Measurements from ENCODE around the gene TSFM. TPM values are rescaled to one million over a fixed set of nuclear protein-coding genes. Genes with fewer than 3 reads are reported as not detected.
A peak's percentile ranks its signal among the peaks of the same experiment; 100 is the strongest.

Gene TSFM
- total and polyA plus RNA-seq, 7 donors = 31.5 to 74.3 (median 52.1) TPM

- H3K27ac ChIP-seq = peak overlapping the region; percentile 100
- peaks cover 100% of the 10 kb centered on the region for H3K4me1 ChIP-seq
- ATAC-seq = peak; percentile 28 to 34 (median 32)
- 3 to 12% (median 4%) methylated on average over 13 of the region's 13 CpGs for WGBS, 3 donors
- no peaks in the 10 kb centered on the region for H3K9me3 ChIP-seq
- H3K36me3 ChIP-seq (ENCODE audit: insufficient read depth in 1 of 2, low read depth in 1 of 2) = peaks cover 0 to 7% of the 10 kb centered on the region in 2 donors
- peak overlapping the region; percentile 96 for H3K4me3 ChIP-seq
- H3K27me3 ChIP-seq (ENCODE audit: insufficient read depth in 3 of 3, low read length in 2 of 3) = no peaks in the 10 kb centered on the region
- DNase-seq = peak; percentile 81 to 86
- TF ChIP-seq, protein P1, sequence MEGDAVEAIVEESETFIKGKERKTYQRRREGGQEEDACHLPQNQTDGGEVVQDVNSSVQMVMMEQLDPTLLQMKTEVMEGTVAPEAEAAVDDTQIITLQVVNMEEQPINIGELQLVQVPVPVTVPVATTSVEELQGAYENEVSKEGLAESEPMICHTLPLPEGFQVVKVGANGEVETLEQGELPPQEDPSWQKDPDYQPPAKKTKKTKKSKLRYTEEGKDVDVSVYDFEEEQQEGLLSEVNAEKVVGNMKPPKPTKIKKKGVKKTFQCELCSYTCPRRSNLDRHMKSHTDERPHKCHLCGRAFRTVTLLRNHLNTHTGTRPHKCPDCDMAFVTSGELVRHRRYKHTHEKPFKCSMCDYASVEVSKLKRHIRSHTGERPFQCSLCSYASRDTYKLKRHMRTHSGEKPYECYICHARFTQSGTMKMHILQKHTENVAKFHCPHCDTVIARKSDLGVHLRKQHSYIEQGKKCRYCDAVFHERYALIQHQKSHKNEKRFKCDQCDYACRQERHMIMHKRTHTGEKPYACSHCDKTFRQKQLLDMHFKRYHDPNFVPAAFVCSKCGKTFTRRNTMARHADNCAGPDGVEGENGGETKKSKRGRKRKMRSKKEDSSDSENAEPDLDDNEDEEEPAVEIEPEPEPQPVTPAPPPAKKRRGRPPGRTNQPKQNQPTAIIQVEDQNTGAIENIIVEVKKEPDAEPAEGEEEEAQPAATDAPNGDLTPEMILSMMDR (IDR thresholded peaks at IDR 0.05) = no peak
- intact Hi-C loops (cut with DNase I) = no loop called here
These were observed 54.1 kb downstream of the TSFM start for GRCh38 chr12:57836442-57837375.

- peak in 1 of 2 donors; percentile 68 for DNase-seq
- intact Hi-C loops (cut with DNase I) = no loop called here
- H3K27ac ChIP-seq = peak overlapping the region; percentile 100
- ATAC-seq = peak; percentile 38 to 63 (median 50)
- H3K9me3 ChIP-seq = no peaks in the 10 kb centered on the region
- H3K27me3 ChIP-seq (ENCODE audit: insufficient read depth in 3 of 3, low read length in 2 of 3) = no peaks in the 10 kb centered on the region
- TF ChIP-seq, protein P1 (IDR thresholded peaks at IDR 0.05) = no peak
- WGBS, 3 donors = 11 to 12% (median 11%) methylated on average over 5 of the region's 5 CpGs
- H3K36me3 ChIP-seq (ENCODE audit: insufficient read depth in 1 of 2, low read depth in 1 of 2) = peaks cover 0 to 5% of the 10 kb centered on the region in 2 donors
- H3K4me3 ChIP-seq = peak overlapping the region; percentile 96
- peaks cover 100% of the 10 kb centered on the region for H3K4me1 ChIP-seq
These were observed 55.4 kb downstream of the TSFM start for GRCh38 chr12:57837864-57838562.

DNA sequence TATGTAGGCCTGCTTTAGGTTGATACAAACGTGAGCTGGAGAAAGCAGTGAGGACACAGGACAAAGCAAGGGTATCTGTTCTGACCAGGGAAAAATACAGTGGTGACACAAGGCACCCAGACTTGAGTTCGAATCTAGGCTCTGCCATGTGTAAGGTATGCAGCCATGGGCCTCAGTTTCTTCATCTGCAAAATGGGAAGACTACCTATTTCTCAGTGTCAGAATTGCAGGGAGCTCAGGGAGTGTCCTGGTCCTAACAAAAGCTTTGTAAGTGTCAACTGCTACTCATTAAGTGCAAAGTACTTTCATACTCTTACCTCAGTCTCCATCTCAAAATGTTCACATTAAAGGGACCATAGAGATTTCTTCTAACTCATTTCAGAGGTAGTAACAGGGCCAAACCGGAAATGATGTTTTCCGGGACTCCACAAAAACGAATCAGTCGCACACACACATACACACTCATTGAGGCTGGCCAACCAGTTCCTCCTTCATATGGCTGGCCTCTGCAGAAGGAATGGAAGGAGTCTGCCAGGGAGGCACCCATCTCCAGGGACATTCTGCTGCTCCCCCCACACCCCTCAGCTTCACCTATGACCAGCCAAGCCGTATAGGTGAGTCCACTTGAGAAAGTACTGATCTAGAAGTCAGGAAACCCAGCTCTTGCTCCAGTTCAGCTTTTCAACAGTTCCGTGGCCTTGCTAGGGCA, 56.2 kb downstream of the TSFM start:
- ATAC-seq = no peak

GRCh38 chr12:57839996-57840395, 57.4 kb downstream of the TSFM start:
- H3K36me3 ChIP-seq (ENCODE audit: insufficient read depth in 1 of 2, low read depth in 1 of 2) = peaks cover 0 to 14% of the 10 kb centered on the region in 2 donors
- TF ChIP-seq, protein P1 (IDR thresholded peaks at IDR 0.05) = no peak
- ATAC-seq (peak; percentile 17 to 59 (median 50)), DNase-seq (peak; percentile 65 to 88)
- no peaks in the 10 kb centered on the region for H3K9me3 ChIP-seq
- peaks cover 94% of the 10 kb centered on the region for H3K4me1 ChIP-seq
- intact Hi-C loops (cut with DNase I) = no loop called here
- WGBS, 3 donors = 11 to 21% (median 16%) methylated on average over 5 of the region's 5 CpGs
- H3K27me3 ChIP-seq (ENCODE audit: insufficient read depth in 3 of 3, low read length in 2 of 3) = no peaks in the 10 kb centered on the region
- H3K27ac ChIP-seq = peak overlapping the region; percentile 100
- peak overlapping the region; percentile 96 for H3K4me3 ChIP-seq

More for the DNA sequence above, 56.2 kb downstream of the TSFM start:
- H3K4me1 ChIP-seq = peaks cover 100% of the 10 kb centered on the region
- no peak for DNase-seq
- H3K27me3 ChIP-seq (ENCODE audit: insufficient read depth in 3 of 3, low read length in 2 of 3) = no peaks in the 10 kb centered on the region
- H3K27ac ChIP-seq = peak overlapping the region; percentile 100
- H3K9me3 ChIP-seq = no peaks in the 10 kb centered on the region
- intact Hi-C loops (cut with DNase I) = no loop called here
- WGBS, 3 donors = 24 to 40% (median 29%) methylated on average over 8 of the region's 8 CpGs
- TF ChIP-seq, protein P1 (IDR thresholded peaks at IDR 0.05) = no peak
- peaks cover 0 to 9% of the 10 kb centered on the region in 2 donors for H3K36me3 ChIP-seq (ENCODE audit: insufficient read depth in 1 of 2, low read depth in 1 of 2)
- peak overlapping the region; percentile 96 for H3K4me3 ChIP-seq
